Measurements from ENCODE around the gene SLC17A4.

DNA sequence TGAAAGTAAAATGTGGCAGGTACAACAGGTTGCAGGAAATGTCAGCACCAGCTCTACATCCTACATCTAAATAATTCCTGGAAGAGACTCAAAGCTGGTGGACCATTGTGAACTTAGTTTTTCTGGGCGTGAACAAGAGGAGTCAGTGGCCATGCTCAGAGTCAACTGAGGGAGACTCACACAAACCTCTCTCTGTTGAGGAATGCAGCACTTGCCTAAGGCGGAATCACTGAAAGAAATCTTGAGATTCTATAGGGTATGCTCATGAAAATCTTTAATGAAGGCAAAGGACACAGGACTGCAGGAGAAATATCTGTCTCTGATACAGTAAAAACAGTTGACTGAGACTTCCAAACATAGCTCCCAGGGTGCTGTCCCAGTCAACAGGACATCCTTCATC lies 22.5 kb downstream of the SLC17A4 start:
- TF ChIP-seq CTCF (IDR thresholded peaks at IDR 0.05) = no peak
- no peak for TF ChIP-seq POLR2A (IDR thresholded peaks at IDR 0.05)
- TF ChIP-seq POLR2AphosphoS5 (IDR thresholded peaks at IDR 0.05) = no peak

Data from sigmoid colon (tissue), 4 donors.